Upper lobe of right lung (tissue), 1 donor: ENCODE results near the gene SLCO3A1. TPM values are rescaled to one million over a fixed set of nuclear protein-coding genes. Genes with fewer than 3 reads are reported as not detected.

Source experiments
- ATAC-seq: fragments of 200-7000 bp; cut with Tn5 transposase; one replicate; pipeline ENCODE4 v1.9.1; 2020; ENCODE audit warnings: mild to moderate bottlenecking, moderate library complexity
- DNase-seq: peaks from one replicate; pipeline ENCODE4 v3.0.0-alpha.2; 2020
- H3K27ac ChIP-seq: fragments of 200-600 bp; one replicate; pipeline ENCODE4 v1.8.0; 2022
- H3K27me3 ChIP-seq: fragments of 200-600 bp; one replicate; pipeline ENCODE4 v1.8.0; 2022; ENCODE audit warnings: mild to moderate bottlenecking
- H3K36me3 ChIP-seq: fragments of 200-600 bp; one replicate; pipeline ENCODE4 v1.8.0; 2022
- H3K4me1 ChIP-seq: fragments of 200-600 bp; one replicate; pipeline ENCODE4 v1.8.0; 2022
- H3K4me3 ChIP-seq: fragments of 200-600 bp; one replicate; pipeline ENCODE4 v1.8.0; 2022; ENCODE audit warnings: mild to moderate bottlenecking
- H3K9me3 ChIP-seq: fragments of 200-600 bp; one replicate; pipeline ENCODE4 v1.8.0; 2022
- intact Hi-C: fragments of 100-400 bp; cut with DNase I; formaldehyde crosslinking; loops from one replicate; pipeline ENCODE4 v1.11.0; 2022
- total RNA-seq: library from RNA; stranded (reverse); fragmentation: NEBNext Ultra II Directional; extraction: Animal tissue kit (Norgen Biotek cat#: 25700); gene quantifications from one replicate; pipeline ENCODE4 v1.2.1, GENCODE V29; 2021
- TF ChIP-seq, protein P1 (sequence below): fragments of 200-600 bp; IDR thresholded peaks from one replicate; pipeline ENCODE4 v1.8.0; 2022; ENCODE audit warnings: antibody characterized with exemption
- donor health status: DM: no; HTN: yes; CAD: no; lungs with severe emphysema.

SLCO3A1 gene
- total RNA-seq, 1 donor from 2014 or later: 50.6 TPM

DNA sequence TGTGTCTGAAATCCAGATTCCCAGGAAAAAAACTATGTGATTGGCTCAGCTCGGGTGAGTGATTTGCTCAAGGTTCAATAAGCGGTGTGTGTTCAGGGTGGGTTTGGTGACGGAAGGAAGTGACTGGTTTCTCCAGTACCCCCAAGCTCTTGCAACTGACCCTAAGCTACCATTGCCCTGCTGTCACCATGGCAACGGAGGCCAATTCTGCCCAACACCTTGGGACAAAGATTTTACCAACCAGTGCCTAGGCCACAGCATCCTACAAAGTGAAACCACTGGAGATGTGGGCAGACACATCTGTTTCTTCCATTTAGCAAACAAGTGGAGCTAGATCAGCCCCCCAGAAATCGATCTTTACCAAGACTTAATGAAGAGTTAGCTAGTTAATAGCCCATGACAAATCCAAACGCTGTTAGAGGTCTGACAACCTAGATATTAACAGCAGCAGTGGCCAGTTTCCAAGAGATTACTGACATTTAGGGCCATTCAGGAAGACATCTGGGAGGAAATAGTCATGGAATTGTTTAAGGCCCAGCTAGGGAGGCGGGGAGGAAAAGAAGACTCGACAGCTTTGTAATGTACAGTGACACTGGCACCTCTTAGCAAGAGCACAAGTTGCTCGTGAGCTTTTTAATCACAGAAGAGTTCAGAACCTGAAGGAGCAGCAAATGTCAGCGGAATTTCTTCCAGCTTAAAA lies 195.9 kb downstream of the SLCO3A1 start:
- Histone ChIP-seq H3K4me3 (no peak overlapping the region), H3K9me3 (no peaks in the 10 kb centered on the region), H3K27me3 (no peaks in the 10 kb centered on the region), H3K4me1 (peaks cover 13% of the 10 kb centered on the region), H3K36me3 (no peaks in the 10 kb centered on the region), H3K27ac (peak overlapping the region; percentile 42)
- intact Hi-C loops: no loop called here
- TF ChIP-seq, protein P1, sequence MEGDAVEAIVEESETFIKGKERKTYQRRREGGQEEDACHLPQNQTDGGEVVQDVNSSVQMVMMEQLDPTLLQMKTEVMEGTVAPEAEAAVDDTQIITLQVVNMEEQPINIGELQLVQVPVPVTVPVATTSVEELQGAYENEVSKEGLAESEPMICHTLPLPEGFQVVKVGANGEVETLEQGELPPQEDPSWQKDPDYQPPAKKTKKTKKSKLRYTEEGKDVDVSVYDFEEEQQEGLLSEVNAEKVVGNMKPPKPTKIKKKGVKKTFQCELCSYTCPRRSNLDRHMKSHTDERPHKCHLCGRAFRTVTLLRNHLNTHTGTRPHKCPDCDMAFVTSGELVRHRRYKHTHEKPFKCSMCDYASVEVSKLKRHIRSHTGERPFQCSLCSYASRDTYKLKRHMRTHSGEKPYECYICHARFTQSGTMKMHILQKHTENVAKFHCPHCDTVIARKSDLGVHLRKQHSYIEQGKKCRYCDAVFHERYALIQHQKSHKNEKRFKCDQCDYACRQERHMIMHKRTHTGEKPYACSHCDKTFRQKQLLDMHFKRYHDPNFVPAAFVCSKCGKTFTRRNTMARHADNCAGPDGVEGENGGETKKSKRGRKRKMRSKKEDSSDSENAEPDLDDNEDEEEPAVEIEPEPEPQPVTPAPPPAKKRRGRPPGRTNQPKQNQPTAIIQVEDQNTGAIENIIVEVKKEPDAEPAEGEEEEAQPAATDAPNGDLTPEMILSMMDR: no peak
- ATAC-seq (no peak), DNase-seq (no peak)

DNA sequence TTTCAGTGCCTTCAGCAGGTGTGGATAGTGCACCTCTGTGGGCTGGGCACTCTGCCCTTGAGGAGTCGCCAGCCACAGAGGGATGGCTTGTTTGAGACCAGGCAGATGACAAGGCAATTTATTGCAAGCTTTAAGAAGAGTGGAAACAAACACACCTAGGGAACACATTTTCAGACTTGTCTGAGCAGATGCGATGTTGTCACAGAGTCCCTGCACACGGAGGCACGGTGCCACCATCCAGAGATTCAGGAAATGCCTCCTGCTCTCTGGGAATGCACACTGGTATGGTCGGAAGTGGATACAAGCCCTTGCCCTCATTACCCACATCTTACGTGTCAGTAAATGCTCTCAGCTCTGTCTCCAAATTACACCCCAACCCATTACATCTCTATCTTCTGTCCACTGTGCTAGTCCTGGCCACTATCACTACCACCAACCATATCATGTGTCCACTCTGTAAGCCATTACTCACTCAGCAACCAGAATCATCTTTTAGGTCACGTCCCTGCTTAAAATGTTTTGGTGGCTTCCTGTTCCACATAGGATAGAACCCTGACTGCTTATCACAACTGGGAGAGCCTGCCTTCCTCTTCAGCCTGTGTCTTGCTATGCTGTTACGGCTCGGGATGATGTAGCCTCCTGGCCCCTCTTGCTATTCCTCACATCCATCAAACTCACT lies 196.9 kb downstream of the SLCO3A1 start:
- H3K27me3 ChIP-seq: no peaks in the 10 kb centered on the region
- no peak overlapping the region for H3K4me3 ChIP-seq
- TF ChIP-seq, protein P1: no peak
- H3K9me3 ChIP-seq: no peaks in the 10 kb centered on the region
- peak overlapping the region; percentile 42 for H3K27ac ChIP-seq
- no peaks in the 10 kb centered on the region for H3K36me3 ChIP-seq
- intact Hi-C loops: no loop called here
- DNase-seq (no peak), ATAC-seq (no peak)
- peaks cover 13% of the 10 kb centered on the region for H3K4me1 ChIP-seq

DNA sequence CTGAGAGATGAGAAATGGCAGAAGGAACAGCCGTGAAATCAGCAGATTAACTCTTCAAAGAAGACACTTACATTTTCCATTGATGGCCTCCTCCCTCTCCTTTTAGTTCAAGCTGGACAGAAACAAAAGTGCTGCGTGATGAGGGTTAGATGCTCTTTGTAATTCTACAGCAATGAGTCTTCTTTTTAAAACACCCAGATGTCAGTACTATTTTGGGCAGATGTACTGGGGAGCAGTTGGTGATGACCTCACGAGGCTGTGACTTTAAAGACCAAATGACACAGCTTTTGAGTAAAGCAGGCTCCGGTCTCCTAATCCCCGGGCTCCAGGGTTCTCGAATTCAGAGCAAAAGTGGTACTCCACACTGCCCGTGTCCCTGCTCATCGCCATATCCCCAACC lies 198.2 kb downstream of the SLCO3A1 start:
- Histone ChIP-seq H3K36me3 (no peaks in the 10 kb centered on the region), H3K27me3 (no peaks in the 10 kb centered on the region), H3K4me3 (no peak overlapping the region), H3K4me1 (peaks cover 13% of the 10 kb centered on the region), H3K27ac (no peak overlapping the region), H3K9me3 (no peaks in the 10 kb centered on the region)
- ATAC-seq (no peak), DNase-seq (no peak)
- TF ChIP-seq, protein P1: no peak
- intact Hi-C loops: no loop called here

DNA sequence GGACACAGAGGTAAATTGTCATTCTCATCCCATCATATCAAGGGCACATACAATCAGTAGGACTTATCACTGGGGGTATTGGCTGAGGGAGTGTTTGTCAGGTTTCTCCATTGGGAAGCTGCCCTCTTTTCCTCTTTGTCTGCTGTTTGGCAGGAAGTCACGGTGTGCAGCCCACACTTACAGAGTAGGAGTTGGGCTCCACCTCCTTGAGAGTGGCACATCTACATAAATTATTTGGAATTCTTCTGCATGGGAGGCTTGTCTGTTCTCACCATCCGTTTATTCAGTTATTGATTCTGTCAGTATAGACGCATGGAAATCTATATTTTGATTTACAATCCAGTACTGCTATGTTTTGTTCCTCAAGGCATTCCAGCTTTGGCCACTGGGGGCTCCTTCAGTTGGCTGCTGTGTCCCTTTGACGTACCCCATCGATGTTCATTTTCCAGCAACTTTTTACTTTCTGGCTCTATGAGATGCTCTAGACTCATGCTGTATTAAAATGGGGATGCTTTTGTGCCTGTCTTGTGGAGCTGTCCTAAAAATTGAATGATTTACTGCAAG lies 200.3 kb downstream of the SLCO3A1 start:
- Histone ChIP-seq H3K4me1 (peaks cover 13% of the 10 kb centered on the region), H3K27ac (no peak overlapping the region), H3K4me3 (no peak overlapping the region), H3K27me3 (no peaks in the 10 kb centered on the region), H3K36me3 (no peaks in the 10 kb centered on the region), H3K9me3 (no peaks in the 10 kb centered on the region)
- ATAC-seq (no peak), DNase-seq (no peak)
- TF ChIP-seq, protein P1: peak; percentile 26
- intact Hi-C loops: no loop called here

DNA sequence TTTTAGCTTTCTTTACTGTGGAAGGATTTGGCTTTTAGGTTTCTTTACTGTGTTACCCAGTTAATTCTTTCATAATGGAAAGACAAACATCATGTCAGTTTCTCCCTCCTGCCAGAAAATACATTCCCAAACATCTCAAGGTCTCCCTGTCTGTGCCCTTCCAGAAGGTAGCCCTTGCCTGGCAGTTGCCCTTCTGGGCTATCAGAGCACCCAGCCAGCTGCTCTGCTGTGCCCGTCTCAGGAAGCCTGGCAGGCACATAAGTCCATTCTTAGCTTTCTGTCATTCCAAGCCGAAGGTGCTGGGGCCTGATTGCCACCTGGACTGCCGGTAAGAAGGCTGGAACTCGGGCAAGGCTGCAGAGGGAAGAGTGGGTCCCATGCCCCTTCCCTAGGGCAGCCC lies 203.4 kb downstream of the SLCO3A1 start:
- intact Hi-C loops: no loop called here
- no peak overlapping the region for H3K27ac ChIP-seq
- ATAC-seq: no peak
- no peaks in the 10 kb centered on the region for H3K27me3 ChIP-seq
- no peaks in the 10 kb centered on the region for H3K4me1 ChIP-seq
- no peaks in the 10 kb centered on the region for H3K9me3 ChIP-seq
- no peak for DNase-seq
- TF ChIP-seq, protein P1: no peak
- H3K36me3 ChIP-seq: no peaks in the 10 kb centered on the region
- no peak overlapping the region for H3K4me3 ChIP-seq
